Stimulated activated CD8-positive, alpha-beta memory T cell treated with anti-CD3 and anti-CD28 coated beads, Interleukin-7, amount 100 ng/mL, for 4 hours (primary cell): Measurements from ENCODE around the gene CATSPER1.

Source experiments
- DNase-seq, 2 donors: peaks; one replicate each; pipeline ENCODE4 v3.0.0-alpha.2; 2020; ENCODE audit warnings: low read depth in 2 of 2

CATSPER1 gene

GRCh38 chr11:66002648-66003225 lies 23.5 kb downstream of the CATSPER1 start:
- peak in 1 of 2 donors; percentile 74 for DNase-seq

GRCh38 chr11:66001942-66002647 lies 24.2 kb downstream of the CATSPER1 start, which contains the start of the genes BANF1 and EIF1AD:
Gene BANF1 (plus strand): TSS chr11:66002503. CDS start chr11:66003251, 748 bp downstream.
Gene EIF1AD (minus strand): TSS chr11:66002157. CDS start chr11:66000389, 1,768 bp downstream.
- peak; percentile 85 to 91 for DNase-seq

GRCh38 chr11:65997286-65997685 lies 29.0 kb downstream of the CATSPER1 start:
- DNase-seq, result no peak

GRCh38 chr11:65992056-65992455 lies 34.2 kb downstream of the CATSPER1 start:
- DNase-seq, result no peak

- DNase-seq, result peak; percentile 77 to 90
Measured at GRCh38 chr11:65988791-65989592, 37.3 kb downstream of the CATSPER1 start.

GRCh38 chr11:65987336-65987735 lies 38.9 kb downstream of the CATSPER1 start:
- DNase-seq, result no peak

GRCh38 chr11:65983589-65983987 lies 42.7 kb downstream of the CATSPER1 start:
- DNase-seq, result no peak

GRCh38 chr11:65982824-65983588 lies 43.3 kb downstream of the CATSPER1 start:
- DNase-seq, result no peak

GRCh38 chr11:65981972-65982823 lies 44.1 kb downstream of the CATSPER1 start:
- no peak for DNase-seq

GRCh38 chr11:65981101-65981740 lies 45.1 kb downstream of the CATSPER1 start:
- no peak for DNase-seq

GRCh38 chr11:65979261-65979759 lies 47.0 kb downstream of the CATSPER1 start:
- no peak for DNase-seq

GRCh38 chr11:65978391-65979238 lies 47.7 kb downstream of the CATSPER1 start:
- DNase-seq, result no peak

GRCh38 chr11:65977621-65978390 lies 48.5 kb downstream of the CATSPER1 start:
- DNase-seq, result no peak

GRCh38 chr11:65976216-65977176 lies 49.8 kb downstream of the CATSPER1 start:
- DNase-seq, result no peak

- no peak for DNase-seq
Measured at GRCh38 chr11:65975771-65976170, 50.5 kb downstream of the CATSPER1 start.

GRCh38 chr11:65973439-65974110 lies 52.7 kb downstream of the CATSPER1 start:
- no peak for DNase-seq

- no peak for DNase-seq
Measured at GRCh38 chr11:65972116-65972515, 54.2 kb downstream of the CATSPER1 start.
